Loucy (cell line): ENCODE measurements around the gene TAGLN3.

Experiments used
- H2AFZ ChIP-seq: fragments of 200-600 bp; sonication (generic); 2 replicates; pipeline ENCODE4 v1.6.0; 2016; ENCODE audit warnings: antibody characterized with exemption, mild to moderate bottlenecking, low read length, moderate library complexity
- H3F3A ChIP-seq: fragments of 200-600 bp; 2 replicates; pipeline ENCODE4 v1.6.0; 2016; ENCODE audit warnings: antibody characterized with exemption, low read depth, mild to moderate bottlenecking
- H3K27me3 ChIP-seq: fragments of 200-600 bp; sonication (generic); 2 replicates; pipeline ENCODE4 v1.6.1; 2014; ENCODE audit warnings: low read length, mild to moderate bottlenecking; ENCODE audit not compliant: insufficient read depth, poor library complexity, severe bottlenecking
- H3K36me3 ChIP-seq: fragments of 200-600 bp; sonication (generic); 2 replicates; pipeline ENCODE4 v1.6.1; 2016; ENCODE audit warnings: low read length; ENCODE audit not compliant: insufficient read depth
- H3K4me1 ChIP-seq: fragments of 200-600 bp; sonication (generic); 2 replicates; pipeline ENCODE4 v1.5.1; 2014; ENCODE audit warnings: low read length, mild to moderate bottlenecking; ENCODE audit not compliant: insufficient read depth, poor library complexity, severe bottlenecking
- H3K4me2 ChIP-seq: fragments of 200-600 bp; sonication (generic); 2 replicates; pipeline ENCODE4 v1.6.0; 2014; ENCODE audit warnings: antibody characterized with exemption, low read length, low read depth, mild to moderate bottlenecking; ENCODE audit not compliant: poor library complexity, severe bottlenecking
- H3K4me3 ChIP-seq: fragments of 200-600 bp; sonication (generic); 2 replicates; pipeline ENCODE4 v1.5.1; 2014; ENCODE audit warnings: low read length, mild to moderate bottlenecking, mixed read lengths; ENCODE audit not compliant: poor library complexity, severe bottlenecking
- H3K79me2 ChIP-seq: fragments of 200-600 bp; sonication (generic); 2 replicates; pipeline ENCODE4 v1.6.1; 2014; ENCODE audit warnings: low read length; ENCODE audit not compliant: insufficient read depth
- H3K9ac ChIP-seq: fragments of 200-600 bp; sonication (generic); 2 replicates; pipeline ENCODE4 v1.6.0; 2014; ENCODE audit warnings: mild to moderate bottlenecking, low read depth, low read length, moderate library complexity; ENCODE audit not compliant: poor library complexity, severe bottlenecking
- H3K9me2 ChIP-seq: fragments of 200-600 bp; sonication (generic); replicated peaks from 2 replicates; pipeline ENCODE4 v1.6.1; 2016; ENCODE audit warnings: low read depth, low read length, mixed read lengths
- H3K9me3 ChIP-seq: fragments of 200-600 bp; sonication (generic); 2 replicates; pipeline ENCODE4 v1.6.1; 2014; ENCODE audit warnings: mild to moderate bottlenecking, antibody characterized with exemption, low read length, low read depth; ENCODE audit not compliant: insufficient read depth
- H4K20me1 ChIP-seq: fragments of 200-600 bp; sonication (generic); 2 replicates; pipeline ENCODE4 v1.6.0; 2014; ENCODE audit warnings: antibody characterized with exemption, low read length, mild to moderate bottlenecking; ENCODE audit not compliant: insufficient read depth, poor library complexity, severe bottlenecking
- CTCF ChIP-seq: fragments of 200-600 bp; sonication (generic); conservative IDR thresholded peaks from 2 replicates; pipeline ENCODE4 v1.5.1; 2014; ENCODE audit warnings: mild to moderate bottlenecking, antibody characterized with exemption, low read length
- EZH2phosphoT487 ChIP-seq: fragments of 200-600 bp; IDR thresholded peaks from 2 replicates; pipeline ENCODE4 v1.6.1; 2018; ENCODE audit warnings: antibody characterized with exemption, mild to moderate bottlenecking, moderate library complexity, borderline replicate concordance

Gene TAGLN3

GRCh38 chr3:112000966-112001365 lies 2.2 kb downstream of the TAGLN3 start:
- H2AFZ ChIP-seq, result no peak overlapping the region
- H3K4me2 ChIP-seq, result no peak overlapping the region
- no peaks in the 10 kb centered on the region for H3K27me3 ChIP-seq
- H3K9ac ChIP-seq, result no peak overlapping the region
- no peaks in the 10 kb centered on the region for H3K4me1 ChIP-seq
- no peaks in the 10 kb centered on the region for H3K36me3 ChIP-seq
- no peaks in the 10 kb centered on the region for H3K79me2 ChIP-seq
- H3F3A ChIP-seq, result no peaks in the 10 kb centered on the region
- TF ChIP-seq EZH2phosphoT487 (no peak), CTCF (no peak)
- no peaks in the 10 kb centered on the region for H4K20me1 ChIP-seq
- no peaks in the 10 kb centered on the region for H3K9me2 ChIP-seq
- no peak overlapping the region for H3K4me3 ChIP-seq
- H3K9me3 ChIP-seq, result no peaks in the 10 kb centered on the region

GRCh38 chr3:112001526-112001925 lies 2.8 kb downstream of the TAGLN3 start:
- H3K9me2 ChIP-seq, result no peaks in the 10 kb centered on the region

GRCh38 chr3:112002096-112002971 lies 3.6 kb downstream of the TAGLN3 start:
- Histone ChIP-seq H4K20me1 (no peaks in the 10 kb centered on the region), H3K79me2 (no peaks in the 10 kb centered on the region), H3K4me2 (no peak overlapping the region), H3K4me1 (no peaks in the 10 kb centered on the region), H3K9ac (no peak overlapping the region), H2AFZ (no peak overlapping the region), H3K4me3 (no peak overlapping the region), H3K9me3 (no peaks in the 10 kb centered on the region), H3K27me3 (no peaks in the 10 kb centered on the region), H3K9me2 (no peaks in the 10 kb centered on the region), H3F3A (no peaks in the 10 kb centered on the region), H3K36me3 (no peaks in the 10 kb centered on the region)
- TF ChIP-seq CTCF (no peak), EZH2phosphoT487 (no peak)

More at GRCh38 chr3:112001526-112001925, 2.8 kb downstream of the TAGLN3 start:
- Histone ChIP-seq H3K9me3 (no peaks in the 10 kb centered on the region), H3K4me1 (no peaks in the 10 kb centered on the region), H2AFZ (no peak overlapping the region), H3K4me2 (no peak overlapping the region), H3K79me2 (no peaks in the 10 kb centered on the region), H3F3A (no peaks in the 10 kb centered on the region), H3K36me3 (no peaks in the 10 kb centered on the region), H3K9ac (no peak overlapping the region), H4K20me1 (no peaks in the 10 kb centered on the region), H3K4me3 (no peak overlapping the region), H3K27me3 (no peaks in the 10 kb centered on the region)
- no peak for TF ChIP-seq EZH2phosphoT487
- no peak for TF ChIP-seq CTCF
